Keratinocyte (primary cell): ENCODE results near the gene THBS2.

Source experiments
- CTCF ChIP-seq, 3 experiments: IDR thresholded peaks in 1 of 3; conservative IDR thresholded peaks in 1 of 3; optimal IDR thresholded peaks in 1 of 3; 2 replicates in 2 of 3; 3 replicates in 1 of 3; pipeline versions ENCODE3 to v1.5.1; 2011; ENCODE audit warnings: low read length in 3 of 3, mild to moderate bottlenecking in 3 of 3, moderate library complexity in 2 of 3, control low read depth in 1 of 3, inconsistent platforms in 1 of 3; ENCODE audit not compliant: insufficient read depth in 2 of 3; ENCODE audit errors: extremely low read depth in 1 of 3
- EZH2 ChIP-seq: IDR thresholded peaks from one replicate; pipeline ENCODE4 v1.6.1; 2012; ENCODE audit warnings: inconsistent platforms, mild to moderate bottlenecking, low read length, moderate library complexity

GRCh38 chr6:169173532-169174268 is 79.9 kb downstream of the THBS2 start:
- TF ChIP-seq EZH2 (no peak), CTCF (optimal IDR thresholded peaks at IDR 0.05 in 1 of 3, IDR thresholded peaks at IDR 0.05 in 1 of 3, conservative IDR thresholded peaks at IDR 0.05 in 1 of 3; ENCODE audit: extremely low read depth in 1 of 3, insufficient read depth in 2 of 3, low read length in 3 of 3) (no peak)
